Amygdala (tissue), 56 donors: ENCODE measurements around the gene ARHGAP9.
"Not testable (repeated sequence)": the region's sequence is repeated elsewhere in the genome, so short reads cannot be mapped to it uniquely, and the experiment has no call there.

Experiments used
- DNase-seq, 56 donors: peaks; one replicate each; lab custom pipeline; 2025; lab: John Stamatoyannopoulos, UW

Gene ARHGAP9

GRCh38 chr12:57518176-57518919 lies 38.7 kb upstream of the ARHGAP9 start:
- no peak for DNase-seq

GRCh38 chr12:57517718-57518117 lies 38.1 kb upstream of the ARHGAP9 start:
- not testable (repeated sequence) for DNase-seq

GRCh38 chr12:57517187-57517586 lies 37.5 kb upstream of the ARHGAP9 start:
- DNase-seq = no peak

GRCh38 chr12:57516617-57517153 lies 37.0 kb upstream of the ARHGAP9 start:
- no peak for DNase-seq

- no peak for DNase-seq
Measured at GRCh38 chr12:57515934-57516541, 36.4 kb upstream of the ARHGAP9 start.

GRCh38 chr12:57515408-57515933 lies 35.8 kb upstream of the ARHGAP9 start:
- DNase-seq = no peak

GRCh38 chr12:57514720-57515407 lies 35.2 kb upstream of the ARHGAP9 start:
- no peak for DNase-seq

GRCh38 chr12:57514246-57514645 lies 34.6 kb upstream of the ARHGAP9 start:
- DNase-seq = not testable (repeated sequence)

- not testable (repeated sequence) for DNase-seq
Measured at GRCh38 chr12:57513677-57514076, 34.0 kb upstream of the ARHGAP9 start.

- no peak for DNase-seq
Measured at GRCh38 chr12:57513266-57513665, 33.6 kb upstream of the ARHGAP9 start.

- no peak for DNase-seq
Measured at GRCh38 chr12:57512665-57513064, 33.0 kb upstream of the ARHGAP9 start.

- no peak for DNase-seq
Measured at GRCh38 chr12:57511588-57512325, 32.1 kb upstream of the ARHGAP9 start.

- no peak for DNase-seq
Measured at GRCh38 chr12:57511161-57511560, 31.5 kb upstream of the ARHGAP9 start.

- not testable (repeated sequence) for DNase-seq
Measured at GRCh38 chr12:57507796-57508195, 28.1 kb upstream of the ARHGAP9 start.

- DNase-seq = not testable (repeated sequence)
Measured at GRCh38 chr12:57506541-57506940, 26.9 kb upstream of the ARHGAP9 start.

GRCh38 chr12:57502311-57502969 lies 22.8 kb upstream of the ARHGAP9 start:
- DNase-seq = not testable (repeated sequence)

GRCh38 chr12:57500213-57500612 lies 20.5 kb upstream of the ARHGAP9 start:
- DNase-seq = no peak

GRCh38 chr12:57498571-57498970 lies 18.9 kb upstream of the ARHGAP9 start:
- DNase-seq = no peak

GRCh38 chr12:57498132-57498502 lies 18.5 kb upstream of the ARHGAP9 start:
- no peak for DNase-seq
